WTC11 (cell line): ENCODE measurements around the gene RAP1GAP. TPM values are rescaled to one million over a fixed set of nuclear protein-coding genes. Genes with fewer than 3 reads are reported as not detected.

Experiments used
- ATAC-seq: fragments of 200-7000 bp; cut with Tn5 transposase; 2 replicates; pipeline ENCODE4 v1.10.0; 2021; ENCODE audit warnings: mild to moderate bottlenecking, moderate library complexity
- CTCF ChIA-PET: fragments of 300-600 bp; sonication (Branson Sonifier 250); formaldehyde crosslinking; loops from one replicate; lab custom pipeline; 2021; ENCODE audit warnings: antibody characterized with exemption; lab: Charles Lee
- POLR2A ChIA-PET: fragments of 350-600 bp; sonication (Branson Sonifier 250); formaldehyde crosslinking; loops from one replicate; lab custom pipeline; 2021; ENCODE audit warnings: antibody characterized with exemption; lab: Charles Lee
- DNase-seq: peaks from one replicate; pipeline ENCODE4 v3.0.0; 2021; ENCODE audit warnings: low spot score
- H3K27ac Mint-ChIP-seq: 2 replicates; pipeline ENCODE4 v1.8.0; 2021; ENCODE audit warnings: mixed read lengths
- H3K27me3 Mint-ChIP-seq: 2 replicates; pipeline ENCODE4 v1.8.0; 2021; ENCODE audit warnings: low read depth, mild to moderate bottlenecking, moderate library complexity, mixed read lengths
- H3K36me3 Mint-ChIP-seq: 2 replicates; pipeline ENCODE4 v1.8.0; 2021; ENCODE audit warnings: mixed read lengths
- H3K4me1 Mint-ChIP-seq: 2 replicates; pipeline ENCODE4 v1.8.0; 2022; ENCODE audit warnings: mixed read lengths
- H3K4me3 Mint-ChIP-seq: 2 replicates; pipeline ENCODE4 v1.8.0; 2021; ENCODE audit warnings: mild to moderate bottlenecking, moderate library complexity, mixed read lengths
- H3K9me3 Mint-ChIP-seq: 2 replicates; pipeline ENCODE4 v1.8.0; 2021; ENCODE audit warnings: mixed read lengths
- AFF4 ChIP-seq: sonication (generic); formaldehyde crosslinking; IDR thresholded peaks from 2 replicates; pipeline ENCODE4 v1.8.1; 2023; ENCODE audit warnings: mild to moderate bottlenecking, missing genetic modification reagents, borderline replicate concordance
- IRF1 ChIP-seq: sonication (generic); formaldehyde crosslinking; IDR thresholded peaks from 2 replicates; pipeline ENCODE4 v1.8.0; 2023; ENCODE audit warnings: missing genetic modification reagents
- IRF2 ChIP-seq: sonication (generic); formaldehyde crosslinking; IDR thresholded peaks from 2 replicates; pipeline ENCODE4 v1.8.0; 2022; ENCODE audit warnings: low read depth, missing genetic modification reagents, borderline replicate concordance
- NR1H2 ChIP-seq: sonication (generic); formaldehyde crosslinking; IDR thresholded peaks from 2 replicates; pipeline ENCODE4 v1.9.0; 2021; ENCODE audit warnings: mild to moderate bottlenecking, moderate library complexity, missing genetic modification reagents
- NR2C2 ChIP-seq: sonication (generic); formaldehyde crosslinking; IDR thresholded peaks from 2 replicates; pipeline ENCODE4 v1.8.0; 2022; ENCODE audit warnings: mild to moderate bottlenecking, missing genetic modification reagents
- NR3C1 ChIP-seq: sonication (generic); formaldehyde crosslinking; conservative IDR thresholded peaks from 2 replicates; pipeline ENCODE4 v1.8.1; 2023; ENCODE audit warnings: low read depth, mild to moderate bottlenecking, missing genetic modification reagents
- PRRX2 ChIP-seq: fragments of 250-450 bp; sonication (Bioruptor Pico); IDR thresholded peaks from 2 replicates; pipeline ENCODE4 v1.8.0; 2021; ENCODE audit warnings: mild to moderate bottlenecking
- RORB ChIP-seq: fragments of 250-450 bp; sonication (Bioruptor Pico); IDR thresholded peaks from 2 replicates; pipeline ENCODE4 v1.9.0; 2021; ENCODE audit warnings: mild to moderate bottlenecking
- SMAD3 ChIP-seq: sonication (generic); formaldehyde crosslinking; IDR thresholded peaks from 2 replicates; pipeline ENCODE4 v1.8.0; 2022; ENCODE audit warnings: missing genetic modification reagents, mild to moderate bottlenecking, borderline replicate concordance
- SMAD4 ChIP-seq: sonication (generic); formaldehyde crosslinking; IDR thresholded peaks from 2 replicates; pipeline ENCODE4 v1.8.0; 2022; ENCODE audit warnings: mild to moderate bottlenecking, missing genetic modification reagents
- SP1 ChIP-seq: sonication (generic); formaldehyde crosslinking; conservative IDR thresholded peaks from 2 replicates; pipeline ENCODE4 v1.8.1; 2022; ENCODE audit warnings: missing genetic modification reagents
- TCF7 ChIP-seq: sonication (generic); formaldehyde crosslinking; IDR thresholded peaks from 2 replicates; pipeline ENCODE4 v1.8.0; 2022; ENCODE audit warnings: mild to moderate bottlenecking, low read depth, missing genetic modification reagents, moderate library complexity
- ZNF317 ChIP-seq: sonication (generic); formaldehyde crosslinking; IDR thresholded peaks from 2 replicates; pipeline ENCODE4 v1.8.1; 2023; ENCODE audit warnings: low read depth, mild to moderate bottlenecking, moderate library complexity, missing genetic modification reagents, borderline replicate concordance
- ZNF416 ChIP-seq: fragments of 250-450 bp; sonication (Bioruptor Pico); IDR thresholded peaks from 2 replicates; pipeline ENCODE4 v1.9.0; 2021; ENCODE audit warnings: mild to moderate bottlenecking, inconsistent platforms
- ZNF671 ChIP-seq: fragments of 250-450 bp; sonication (Bioruptor Pico); IDR thresholded peaks from 2 replicates; pipeline ENCODE4 v1.8.0; 2021; ENCODE audit warnings: mild to moderate bottlenecking
- total RNA-seq: library from RNA; stranded (reverse); gene quantifications from 3 replicates; pipeline ENCODE4 v1.2.3, GENCODE V29; 2021

Gene RAP1GAP
- total RNA-seq, 1 experiment from 2014 or later, result 7.6 TPM

GRCh38 chr1:21641076-21641475 is 28.1 kb downstream of the RAP1GAP start (continued):
- TF ChIP-seq IRF1 (CRISPR knock-in tag) (no peak), TCF7 (CRISPR knock-in tag) (no peak), SP1 (CRISPR knock-in tag) (no peak), ZNF416 (no peak), ZNF671 (CRISPR knock-in tag) (no peak)

GRCh38 chr1:21640653-21641052 is 28.5 kb downstream of the RAP1GAP start:
- no peaks in the 10 kb centered on the region for H3K9me3 Mint-ChIP-seq
- POLR2A ChIA-PET, result no interaction called here
- no peak for ATAC-seq
- no peak overlapping the region for H3K27ac Mint-ChIP-seq
- H3K4me1 Mint-ChIP-seq, result peaks cover 18% of the 10 kb centered on the region
- CTCF ChIA-PET, result interaction anchor here (1.0 kb wide), 1 partner anchor 84 kb away, joined by 3 read pairs; no protein-coding TSS in a partner anchor
- H3K36me3 Mint-ChIP-seq, result no peaks in the 10 kb centered on the region
- H3K4me3 Mint-ChIP-seq, result no peak overlapping the region
- TF ChIP-seq NR2C2 (no peak), IRF2 (CRISPR knock-in tag) (no peak)
- no peak for DNase-seq
- no peaks in the 10 kb centered on the region for H3K27me3 Mint-ChIP-seq

GRCh38 chr1:21639594-21640041 is 29.5 kb downstream of the RAP1GAP start:
- CTCF ChIA-PET, result interaction anchor here (1.0 to 1.4 kb wide), 2 partner anchors 83 to 128 kb away, joined by 3 read pairs; no protein-coding TSS in a partner anchor

GRCh38 chr1:21638531-21639341 is 30.4 kb downstream of the RAP1GAP start:
- DNase-seq (no peak), ATAC-seq (no peak)
- Mint-ChIP-seq H3K27ac (no peak overlapping the region), H3K36me3 (no peaks in the 10 kb centered on the region), H3K4me1 (peaks cover 18% of the 10 kb centered on the region), H3K27me3 (no peaks in the 10 kb centered on the region), H3K9me3 (no peaks in the 10 kb centered on the region)
- POLR2A ChIA-PET, result interaction anchor here (1.1 kb wide), 1 partner anchor 17 kb away, joined by 3 read pairs; no protein-coding TSS in a partner anchor
- no peak for TF ChIP-seq SMAD3 (CRISPR knock-in tag)
- TF ChIP-seq ZNF317 (CRISPR knock-in tag), result no peak
- TF ChIP-seq, all 79 proteins: peak for 0
- CTCF ChIA-PET, result interaction anchor here (0.6 to 1.4 kb wide), 2 partner anchors 127 to 352 kb away, joined by 3 read pairs; no protein-coding TSS in a partner anchor
- H3K4me3 Mint-ChIP-seq, result no peak overlapping the region

More at GRCh38 chr1:21639594-21640041, 29.5 kb downstream of the RAP1GAP start:
- POLR2A ChIA-PET, result no interaction called here
- DNase-seq, result no peak
- Mint-ChIP-seq H3K9me3 (no peaks in the 10 kb centered on the region), H3K36me3 (no peaks in the 10 kb centered on the region), H3K4me3 (no peak overlapping the region), H3K27me3 (no peaks in the 10 kb centered on the region), H3K27ac (no peak overlapping the region), H3K4me1 (peaks cover 18% of the 10 kb centered on the region)
- ATAC-seq, result peak; percentile 45
- TF ChIP-seq AFF4 (CRISPR knock-in tag) (no peak), NR3C1 (CRISPR knock-in tag) (no peak), SMAD4 (no peak)

- CTCF ChIA-PET, result no interaction called here
- peaks cover 18% of the 10 kb centered on the region for H3K4me1 Mint-ChIP-seq
- TF ChIP-seq PRRX2 (CRISPR knock-in tag) (no peak), NR1H2 (no peak), RORB (CRISPR knock-in tag) (no peak)
- H3K4me3 Mint-ChIP-seq, result no peak overlapping the region
- H3K9me3 Mint-ChIP-seq, result no peaks in the 10 kb centered on the region
- POLR2A ChIA-PET, result no interaction called here
- ATAC-seq, result no peak
- H3K27ac Mint-ChIP-seq, result no peak overlapping the region
- no peaks in the 10 kb centered on the region for H3K27me3 Mint-ChIP-seq
- DNase-seq, result no peak
- H3K36me3 Mint-ChIP-seq, result no peaks in the 10 kb centered on the region
Measured at GRCh38 chr1:21637514-21637913, 31.6 kb downstream of the RAP1GAP start.
